Right lobe of liver (tissue), 6 donors: ENCODE measurements around the gene CYSLTR2. TPM values are rescaled to one million over a fixed set of nuclear protein-coding genes. Genes with fewer than 3 reads are reported as not detected.

ENCODE experiments used
- ATAC-seq, 4 donors: fragments of 200-7000 bp; cut with Tn5 transposase; one replicate each; pipeline ENCODE4 v1.9.1; 2020; ENCODE audit warnings: mild to moderate bottlenecking in 4 of 4, moderate library complexity in 4 of 4
- DNase-seq, 3 donors: peaks; one replicate each; pipeline ENCODE4 v3.0.0-alpha.2; 2020
- H3K27ac ChIP-seq, 3 donors: fragments of 200-600 bp; one replicate each; pipeline ENCODE4 v1.8.0; 2022
- H3K27me3 ChIP-seq, 2 donors: fragments of 200-600 bp; one replicate each; pipeline ENCODE4 v1.8.0; 2022
- H3K36me3 ChIP-seq, 4 donors: fragments of 200-600 bp; sonication (generic) in 1 of 4; one replicate each; pipeline versions ENCODE4 v1.5.1 to v1.8.0; 2017 to 2022; ENCODE audit warnings: control low read depth in 1 of 4
- H3K4me1 ChIP-seq, 4 donors: fragments of 200-600 bp; sonication (generic) in 1 of 4; one replicate each; pipeline versions ENCODE4 v1.5.1 to v1.8.0; 2017 to 2022; ENCODE audit warnings: control low read depth in 1 of 4
- H3K4me3 ChIP-seq, 3 donors: fragments of 200-600 bp; one replicate each; pipeline ENCODE4 v1.8.0; 2022
- H3K9me3 ChIP-seq, 4 donors: fragments of 200-600 bp; sonication (generic) in 1 of 4; one replicate each; pipeline versions ENCODE4 v1.5.1 to v1.8.0; 2017 to 2022; ENCODE audit warnings: control low read depth in 1 of 4
- CTCF ChIP-seq, 4 donors: fragments of 200-600 bp in 3 of 4; fragments of 450-650 bp in 1 of 4; IDR thresholded peaks; one replicate each; pipeline versions ENCODE4 v1.5.1 to v1.8.0; 2016 to 2022; ENCODE audit warnings: antibody characterized with exemption in 4 of 4, mild to moderate bottlenecking in 2 of 4
- POLR2A ChIP-seq: fragments of 450-650 bp; IDR thresholded peaks from one replicate; pipeline ENCODE4 v1.6.1; 2017; ENCODE audit warnings: antibody characterized with exemption, mild to moderate bottlenecking
- WGBS: methylation state at CpG from one replicate; pipeline ENCODE4 v1.1.6; 2018; ENCODE audit warnings: low coverage, low lambda C conversion rate; ENCODE audit not compliant: insufficient coverage; ENCODE audit errors: missing lambda C conversion rate; 5-methylcytosine and 5-hydroxymethylcytosine counted together
- intact Hi-C, 2 donors: fragments of 100-400 bp; cut with DNase I; formaldehyde crosslinking; loops; one replicate each; pipeline versions ENCODE4 v1.11.2 to v1.14.1; 2022
- total RNA-seq, 6 experiments: library from RNA; depleted of rRNA in 2 of 6; stranded (reverse); fragments of >200 nt in 2 of 6; fragmentation: NEBNext Ultra II Directional in 3 of 6; extraction: Animal tissue kit (Norgen Biotek cat#: 25700) in 3 of 6; gene quantifications; one replicate each; pipeline versions ENCODE4 v1.1.0 to v1.2.4, GENCODE V29; 2016 to 2023
- donor health status: DM: no; HTN: yes; CAD: no.
- donor health status: DM: no; HTN: no; CAD: no.
- donor health status: DM: no; HTN: no; CAD: no.
- donor health status: DM: no; HTN: yes; CAD: no.
- donor health status: DM: no; HTN: yes; CAD: no.

The CYSLTR2 gene
- total RNA-seq, 6 experiments from 2014 or later, result 0.06 to 0.93 (median 0.14) TPM

- no peaks in the 10 kb centered on the region for H3K27me3 ChIP-seq
- H3K4me1 ChIP-seq, result peaks cover 0 to 6% (median 0%) of the 10 kb centered on the region in 4 donors
- no peak for DNase-seq
- H3K27ac ChIP-seq, result no peak overlapping the region
- no peaks in the 10 kb centered on the region for H3K36me3 ChIP-seq
- 28% methylated on average over 3 of the region's 3 CpGs for WGBS
- intact Hi-C loops, result no loop called here
- TF ChIP-seq CTCF (IDR thresholded peaks at IDR 0.05), result no peak
- ATAC-seq, result peak in 2 of 4 donors; percentile 50 to 64
- no peaks in the 10 kb centered on the region for H3K9me3 ChIP-seq
- no peak overlapping the region for H3K4me3 ChIP-seq
Observed at GRCh38 chr13:48656608-48657007, 2.9 kb downstream of the CYSLTR2 start.

- H3K36me3 ChIP-seq, result no peaks in the 10 kb centered on the region
- TF ChIP-seq CTCF (IDR thresholded peaks at IDR 0.05), result no peak
- no peak for TF ChIP-seq POLR2A
- H3K9me3 ChIP-seq, result no peaks in the 10 kb centered on the region
- no peak overlapping the region for H3K27ac ChIP-seq
- DNase-seq (no peak), ATAC-seq (peak; percentile 58 to 80 (median 62))
- H3K4me1 ChIP-seq, result peaks cover 0 to 6% (median 0%) of the 10 kb centered on the region in 4 donors
- no peak overlapping the region for H3K4me3 ChIP-seq
- H3K27me3 ChIP-seq, result no peaks in the 10 kb centered on the region
- intact Hi-C loops, result no loop called here
- 50% methylated on average over 4 of the region's 4 CpGs for WGBS
Observed at GRCh38 chr13:48660361-48661076, 6.8 kb downstream of the CYSLTR2 start.

GRCh38 chr13:48661107-48661506 lies 7.4 kb downstream of the CYSLTR2 start:
- intact Hi-C loops, result no loop called here
- DNase-seq (no peak), ATAC-seq (no peak)
- no peaks in the 10 kb centered on the region for H3K36me3 ChIP-seq
- TF ChIP-seq POLR2A, result no peak
- no peak for TF ChIP-seq CTCF (IDR thresholded peaks at IDR 0.05)
- peaks cover 0 to 6% (median 0%) of the 10 kb centered on the region in 4 donors for H3K4me1 ChIP-seq
- 82% methylated on average over 5 of the region's 5 CpGs for WGBS
- no peaks in the 10 kb centered on the region for H3K9me3 ChIP-seq
- H3K27me3 ChIP-seq, result no peaks in the 10 kb centered on the region
- no peak overlapping the region for H3K4me3 ChIP-seq
- no peak overlapping the region for H3K27ac ChIP-seq

- Histone ChIP-seq H3K27ac (no peak overlapping the region), H3K4me3 (no peak overlapping the region), H3K9me3 (no peaks in the 10 kb centered on the region), H3K36me3 (no peaks in the 10 kb centered on the region), H3K4me1 (peaks cover 0 to 3% (median 0%) of the 10 kb centered on the region in 4 donors), H3K27me3 (no peaks in the 10 kb centered on the region)
- TF ChIP-seq CTCF (IDR thresholded peaks at IDR 0.05) (no peak), POLR2A (no peak)
- ATAC-seq (no peak), DNase-seq (no peak)
- intact Hi-C loops, result no loop called here
- 73% methylated on average over 1 of the region's 1 CpG for WGBS
Observed at GRCh38 chr13:48662226-48662625, 8.5 kb downstream of the CYSLTR2 start.
